ENCODE data around the gene MCC. TPM values are rescaled to one million over a fixed set of nuclear protein-coding genes. Genes with fewer than 3 reads are reported as not detected.
A peak's percentile ranks its signal among the peaks of the same experiment; 100 is the strongest.

MCC gene
- total and polyA plus RNA-seq, 12 donors, result 4.2 to 34.1 (median 25.2) TPM

DNA sequence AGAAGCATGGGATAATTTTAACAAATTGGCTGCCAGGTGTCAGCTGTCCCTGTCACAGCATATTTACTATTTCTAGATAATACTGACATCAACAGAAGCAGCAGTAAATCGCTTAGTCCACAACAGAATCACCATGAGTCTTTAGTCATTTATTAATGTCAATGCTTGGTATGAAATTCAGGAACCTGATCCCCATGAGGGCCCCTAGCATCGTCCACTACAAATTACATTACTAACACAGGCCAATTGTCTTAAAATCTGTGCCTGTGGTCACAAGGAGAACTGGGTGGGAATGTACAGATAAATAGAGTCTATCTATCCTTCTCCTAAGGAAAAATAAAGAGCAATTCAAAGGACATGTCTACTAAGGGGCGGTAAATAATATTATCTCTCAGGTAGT lies 129.6 kb downstream of the MCC start:
- ATAC-seq (no peak), DNase-seq (no peak)
- intact Hi-C loops (cut with DNase I), result no loop called here
- H3K27ac ChIP-seq, result no peak overlapping the region
- 85 to 86% methylated on average over 3 of the region's 3 CpGs for WGBS, 2 donors
- H3K27me3 ChIP-seq, result no peaks in the 10 kb centered on the region
- peaks cover 0 to 24% (median 13%) of the 10 kb centered on the region in 9 donors for H3K4me1 ChIP-seq
- peaks cover 0 to 6% (median 0%) of the 10 kb centered on the region in 11 donors for H3K9me3 ChIP-seq
- TF ChIP-seq CTCF (IDR thresholded peaks at IDR 0.05), result no peak
- no peaks in the 10 kb centered on the region for H3K36me3 ChIP-seq
- H3K4me3 ChIP-seq, result no peak overlapping the region

DNA sequence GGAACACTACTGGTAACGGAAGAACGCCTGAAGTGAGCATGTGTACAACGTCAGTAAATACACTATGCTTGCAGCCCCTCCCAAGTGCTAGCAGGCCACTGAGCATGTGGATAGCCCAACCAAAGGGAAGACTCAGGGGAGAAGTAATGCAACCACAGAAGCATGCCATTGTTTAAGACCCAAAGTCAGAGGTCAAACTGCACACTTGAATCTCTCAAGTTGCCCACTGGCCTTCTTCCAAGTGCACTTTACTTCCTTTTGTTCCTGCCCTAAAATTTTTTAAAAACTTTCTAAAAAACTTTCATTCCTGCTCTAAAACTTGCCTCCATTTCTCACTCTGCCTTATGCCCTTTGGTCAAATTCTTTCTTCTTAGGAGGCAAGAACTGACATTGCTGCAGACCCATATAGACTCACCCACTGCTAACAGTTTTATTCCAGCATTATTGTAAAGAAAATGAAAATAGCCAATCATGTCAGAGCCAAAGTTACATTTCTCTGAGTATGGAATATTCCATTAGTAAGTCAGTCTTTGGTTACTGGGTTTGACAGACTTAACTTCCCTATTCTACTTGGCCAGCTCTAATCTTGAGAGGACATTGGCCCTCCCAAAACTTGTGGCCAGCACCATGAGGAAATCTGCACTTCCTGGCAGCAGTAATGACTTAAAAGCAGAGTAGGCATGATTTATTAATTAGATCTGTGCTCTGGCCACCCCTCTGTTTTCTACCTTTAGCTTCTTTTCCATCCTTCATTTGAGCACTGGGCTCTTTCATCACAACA lies 130.4 kb downstream of the MCC start:
- Histone ChIP-seq H3K27me3 (no peaks in the 10 kb centered on the region), H3K4me1 (peaks cover 0 to 24% (median 13%) of the 10 kb centered on the region in 9 donors), H3K4me3 (no peak overlapping the region), H3K9me3 (no peaks in the 10 kb centered on the region), H3K36me3 (no peaks in the 10 kb centered on the region), H3K27ac (no peak overlapping the region)
- no peak for TF ChIP-seq CTCF (IDR thresholded peaks at IDR 0.05)
- peak in 2 of 8 donors; percentile 35 to 65 for ATAC-seq
- 69 to 83% methylated on average over 3 of the region's 3 CpGs for WGBS, 2 donors
- DNase-seq, result no peak
- intact Hi-C loops (cut with DNase I), result no loop called here

DNA sequence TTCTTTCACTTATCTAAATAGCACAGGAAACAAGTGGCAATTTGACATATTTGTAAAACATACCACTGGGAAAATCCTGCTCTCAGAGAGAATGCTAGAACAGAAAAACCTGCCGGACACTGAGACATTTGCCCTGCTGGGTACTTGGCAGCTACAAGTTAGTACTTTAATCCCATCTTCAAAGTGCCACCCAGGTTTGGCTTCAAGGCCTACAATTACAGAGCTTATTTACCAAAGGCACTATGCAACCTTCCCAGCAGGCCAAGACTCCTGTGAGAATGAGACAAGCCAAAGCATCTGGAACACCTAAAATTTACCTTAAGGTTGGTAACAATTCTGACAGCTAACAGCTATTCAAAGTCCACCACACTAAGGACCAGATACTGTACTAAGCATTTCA lies 131.8 kb downstream of the MCC start:
- Histone ChIP-seq H3K27ac (no peak overlapping the region), H3K36me3 (no peaks in the 10 kb centered on the region), H3K4me1 (peaks cover 0 to 24% (median 13%) of the 10 kb centered on the region in 9 donors), H3K4me3 (no peak overlapping the region), H3K27me3 (no peaks in the 10 kb centered on the region), H3K9me3 (no peaks in the 10 kb centered on the region)
- DNase-seq (no peak), ATAC-seq (no peak)
- TF ChIP-seq CTCF (IDR thresholded peaks at IDR 0.05), result no peak
- intact Hi-C loops (cut with DNase I), result no loop called here
- 53 to 96% methylated on average over 1 of the region's 1 CpG for WGBS, 2 donors

DNA sequence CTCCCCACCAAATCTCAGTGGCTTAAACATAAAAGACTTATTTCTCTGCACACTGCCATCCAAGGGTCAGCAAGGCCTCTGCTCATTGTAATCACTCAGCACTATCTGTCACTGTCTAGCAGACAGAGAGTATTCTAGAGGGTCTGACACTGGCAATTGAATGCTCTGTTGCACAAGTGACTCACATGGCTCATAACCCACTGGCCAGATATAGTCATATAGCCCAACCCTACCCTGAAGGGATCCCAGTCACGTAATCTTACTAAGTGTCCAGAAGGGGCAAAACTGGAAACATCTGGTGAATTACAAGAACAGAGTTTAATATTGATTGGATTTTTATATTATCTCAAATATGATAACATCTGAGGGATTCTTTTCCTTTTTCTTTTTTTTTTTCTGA lies 134.2 kb downstream of the MCC start:
- WGBS, 2 donors, result 46 to 100% methylated on average over 1 of the region's 1 CpG
- intact Hi-C loops (cut with DNase I), result no loop called here

More for the DNA sequence above, 134.2 kb downstream of the MCC start:
- H3K4me3 ChIP-seq, result no peak overlapping the region
- DNase-seq (no peak), ATAC-seq (no peak)
- no peaks in the 10 kb centered on the region for H3K36me3 ChIP-seq
- no peaks in the 10 kb centered on the region for H3K9me3 ChIP-seq
- no peaks in the 10 kb centered on the region for H3K27me3 ChIP-seq
- H3K27ac ChIP-seq, result no peak overlapping the region
- H3K4me1 ChIP-seq, result peaks cover 0 to 18% (median 13%) of the 10 kb centered on the region in 9 donors
- TF ChIP-seq CTCF (IDR thresholded peaks at IDR 0.05), result no peak

Measured in heart right ventricle (tissue), 16 donors.